ENCODE results near the gene GPRC5D.
A peak's percentile ranks its signal among the peaks of the same experiment; 100 is the strongest.

GPRC5D gene

GRCh38 chr12:12979731-12980259 lies 27.8 kb upstream of the GPRC5D start:
- DNase-seq (ENCODE audit: low read depth): peak; percentile 94

- DNase-seq (ENCODE audit: low read depth): no peak
These were observed 27.2 kb upstream of the GPRC5D start for GRCh38 chr12:12979126-12979525.

GRCh38 chr12:12977231-12977630 lies 25.3 kb upstream of the GPRC5D start:
- no peak for DNase-seq (ENCODE audit: low read depth)

- peak; percentile 93 for DNase-seq (ENCODE audit: low read depth)
These were observed 24.4 kb upstream of the GPRC5D start for GRCh38 chr12:12976366-12976765.

- no peak for DNase-seq (ENCODE audit: low read depth)
These were observed 23.5 kb upstream of the GPRC5D start for GRCh38 chr12:12975322-12976077.

GRCh38 chr12:12974211-12974610 lies 22.2 kb upstream of the GPRC5D start:
- DNase-seq (ENCODE audit: low read depth): no peak

GRCh38 chr12:12973019-12973418 lies 21.0 kb upstream of the GPRC5D start:
- no peak for DNase-seq (ENCODE audit: low read depth)

GRCh38 chr12:12965836-12966235 lies 13.9 kb upstream of the GPRC5D start:
- DNase-seq (ENCODE audit: low read depth): no peak

- DNase-seq (ENCODE audit: low read depth): no peak
These were observed 12.3 kb upstream of the GPRC5D start for GRCh38 chr12:12964255-12964654.

GRCh38 chr12:12960639-12961209 lies 8.8 kb upstream of the GPRC5D start:
- DNase-seq (ENCODE audit: low read depth): no peak

GRCh38 chr12:12958886-12959285 lies 6.9 kb upstream of the GPRC5D start:
- no peak for DNase-seq (ENCODE audit: low read depth)

GRCh38 chr12:12954878-12955625 lies 3.1 kb upstream of the GPRC5D start:
- no peak for DNase-seq (ENCODE audit: low read depth)

GRCh38 chr12:12954356-12954755 lies 2.4 kb upstream of the GPRC5D start:
- DNase-seq (ENCODE audit: low read depth): no peak

- DNase-seq (ENCODE audit: low read depth): no peak
These were observed 466 bp downstream of the GPRC5D start for GRCh38 chr12:12951504-12951903.

GRCh38 chr12:12947902-12948301 lies 4.1 kb downstream of the GPRC5D start:
- no peak for DNase-seq (ENCODE audit: low read depth)

- DNase-seq (ENCODE audit: low read depth): peak; percentile 14
These were observed 5.1 kb downstream of the GPRC5D start for GRCh38 chr12:12946686-12947355.

GRCh38 chr12:12945591-12945990 lies 6.4 kb downstream of the GPRC5D start:
- DNase-seq (ENCODE audit: low read depth): no peak

GRCh38 chr12:12943586-12944260 lies 8.2 kb downstream of the GPRC5D start:
- DNase-seq (ENCODE audit: low read depth): no peak

- DNase-seq (ENCODE audit: low read depth): no peak
These were observed 10.3 kb downstream of the GPRC5D start for GRCh38 chr12:12941450-12942350.

GRCh38 chr12:12939888-12940287 lies 12.1 kb downstream of the GPRC5D start:
- DNase-seq (ENCODE audit: low read depth): no peak

GRCh38 chr12:12938541-12938940 lies 13.4 kb downstream of the GPRC5D start:
- no peak for DNase-seq (ENCODE audit: low read depth)

Measured in HS-5 (cell line).